Hematopoietic multipotent progenitor cell treated with erythropoietin and hydrocortisone succinate and interleukin-3 and kit ligand, for 17 days (in vitro differentiated cells): Measurements from ENCODE around the gene CMSS1.

Source experiments
- DNase-seq: peaks from one replicate; pipeline ENCODE4 v3.0.0-alpha.2; 2015; ENCODE audit warnings: low spot score

CMSS1 gene

GRCh38 chr3:99960123-99960878 lies 142.6 kb downstream of the CMSS1 start:
- no peak for DNase-seq

- DNase-seq, result no peak
Measured at GRCh38 chr3:99960941-99961340, 143.3 kb downstream of the CMSS1 start.

- DNase-seq, result no peak
Measured at GRCh38 chr3:99961756-99962515, 144.3 kb downstream of the CMSS1 start.

GRCh38 chr3:99962703-99963102 lies 145.0 kb downstream of the CMSS1 start:
- no peak for DNase-seq

GRCh38 chr3:99965077-99965476 lies 147.4 kb downstream of the CMSS1 start:
- no peak for DNase-seq

- no peak for DNase-seq
Measured at GRCh38 chr3:99965681-99966408, 148.2 kb downstream of the CMSS1 start.

GRCh38 chr3:99966662-99967416 lies 149.2 kb downstream of the CMSS1 start:
- no peak for DNase-seq

- DNase-seq, result no peak
Measured at GRCh38 chr3:99967796-99968195, 150.1 kb downstream of the CMSS1 start.

- DNase-seq, result no peak
Measured at GRCh38 chr3:99969136-99969535, 151.5 kb downstream of the CMSS1 start.

GRCh38 chr3:99970198-99970597 lies 152.5 kb downstream of the CMSS1 start:
- DNase-seq, result no peak

- no peak for DNase-seq
Measured at GRCh38 chr3:99971761-99972160, 154.1 kb downstream of the CMSS1 start.

GRCh38 chr3:99972380-99973104 lies 154.9 kb downstream of the CMSS1 start:
- DNase-seq, result no peak

GRCh38 chr3:99974989-99975388 lies 157.3 kb downstream of the CMSS1 start:
- DNase-seq, result no peak

GRCh38 chr3:99976584-99976983 lies 158.9 kb downstream of the CMSS1 start:
- DNase-seq, result no peak

- no peak for DNase-seq
Measured at GRCh38 chr3:99978221-99978620, 160.6 kb downstream of the CMSS1 start.

GRCh38 chr3:99980606-99981005 lies 162.9 kb downstream of the CMSS1 start:
- no peak for DNase-seq

GRCh38 chr3:99981138-99981537 lies 163.5 kb downstream of the CMSS1 start:
- no peak for DNase-seq

GRCh38 chr3:99982650-99983049 lies 165.0 kb downstream of the CMSS1 start:
- DNase-seq, result no peak

GRCh38 chr3:99984139-99984538 lies 166.5 kb downstream of the CMSS1 start:
- DNase-seq, result no peak

- DNase-seq, result no peak
Measured at GRCh38 chr3:99984668-99985067, 167.0 kb downstream of the CMSS1 start.

- no peak for DNase-seq
Measured at GRCh38 chr3:99990179-99990578, 172.5 kb downstream of the CMSS1 start.
